OCI-LY7 (cell line): ENCODE data around the gene KRTAP5-2.

Source experiments
- CTCF ChIP-seq: fragments of 200-600 bp; sonication (generic); conservative IDR thresholded peaks from 2 replicates; pipeline ENCODE4 v1.5.1; 2014; ENCODE audit warnings: mild to moderate bottlenecking, antibody characterized with exemption, low read length, moderate library complexity, mixed read lengths
- EZH2phosphoT487 ChIP-seq: fragments of 200-600 bp; sonication (generic); IDR thresholded peaks from 2 replicates; pipeline ENCODE4 v1.6.1; 2018; ENCODE audit warnings: low read depth, borderline replicate concordance, mild to moderate bottlenecking, mixed run types, antibody characterized with exemption, low read length, moderate library complexity, mixed read lengths

DNA sequence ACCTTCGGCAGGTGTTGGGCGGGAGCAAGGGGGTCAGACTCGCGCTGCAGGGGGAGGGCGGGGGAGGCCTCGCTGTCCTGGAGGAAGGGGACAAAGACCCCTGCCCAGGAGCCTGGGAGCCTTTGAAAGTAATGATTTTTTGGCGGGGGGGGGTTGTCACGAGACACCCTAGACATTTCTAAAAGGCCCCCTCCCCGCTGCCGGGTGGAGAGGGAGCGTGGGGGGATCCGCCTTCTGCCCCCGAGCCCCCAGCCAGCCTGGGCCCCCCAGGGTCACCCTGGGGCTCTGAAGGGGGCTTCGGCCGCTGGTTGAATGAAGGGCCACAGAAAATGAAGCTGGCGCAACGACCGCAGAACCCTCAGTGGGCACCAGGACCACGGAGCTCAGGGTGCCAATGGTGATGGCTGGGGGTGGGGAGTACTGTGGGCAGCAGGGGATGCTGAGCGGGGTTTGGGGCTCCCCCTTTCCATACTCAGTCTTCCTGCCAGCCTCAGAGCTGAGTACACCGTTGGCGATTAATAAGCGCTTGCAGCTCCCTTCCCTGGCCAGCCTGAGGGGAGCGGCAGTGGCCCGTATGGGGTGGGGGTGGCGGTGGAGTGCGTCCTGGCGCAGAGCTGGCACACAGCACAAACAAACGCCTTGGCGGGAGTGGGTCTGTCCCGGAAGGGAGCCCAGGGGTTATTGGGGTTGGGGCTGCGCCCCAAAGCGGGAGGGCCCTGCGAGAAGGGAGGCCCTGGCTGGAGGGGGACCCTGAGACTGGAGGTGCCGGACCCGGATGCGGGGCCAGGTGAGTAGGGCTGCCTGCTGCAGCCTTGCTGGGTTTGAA is 24.8 kb downstream of the KRTAP5-2 start:
- TF ChIP-seq CTCF (no peak), EZH2phosphoT487 (peak; percentile 74; the same call in 1 of the 2 replicates)
